Hematopoietic multipotent progenitor cell treated with erythropoietin and hydrocortisone succinate and interleukin-3 and kit ligand, for 4 days (in vitro differentiated cells): ENCODE data around the gene GDF15.
A peak's percentile ranks its signal among the peaks of the same experiment; 100 is the strongest.

Source experiments
- DNase-seq: peaks from one replicate; pipeline ENCODE4 v3.0.0-alpha.2; 2015

Gene GDF15

GRCh38 chr19:18419699-18420460, 33.9 kb downstream of the GDF15 start:
- peak; percentile 81 for DNase-seq

DNA sequence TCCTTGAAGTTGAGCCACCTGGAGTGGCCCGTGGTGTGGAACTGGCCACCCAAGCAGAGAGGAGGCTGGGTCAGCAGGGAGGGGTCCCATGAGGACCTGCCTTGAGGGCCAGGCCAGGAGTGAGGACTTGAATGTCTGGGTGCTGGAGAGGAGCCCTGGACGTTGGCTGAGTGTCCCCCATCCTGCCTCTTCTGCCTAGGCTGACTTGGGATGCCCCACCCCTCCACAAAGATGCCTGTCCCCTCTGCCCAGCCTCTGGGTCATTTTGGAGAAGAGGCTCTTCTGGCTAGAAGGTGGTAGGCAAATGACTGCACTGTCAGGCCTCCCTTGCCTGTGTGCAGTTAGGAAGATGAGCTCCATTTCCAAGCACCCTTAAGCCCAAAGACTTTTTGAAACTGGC, 35.0 kb downstream of the GDF15 start:
- no peak for DNase-seq

DNA sequence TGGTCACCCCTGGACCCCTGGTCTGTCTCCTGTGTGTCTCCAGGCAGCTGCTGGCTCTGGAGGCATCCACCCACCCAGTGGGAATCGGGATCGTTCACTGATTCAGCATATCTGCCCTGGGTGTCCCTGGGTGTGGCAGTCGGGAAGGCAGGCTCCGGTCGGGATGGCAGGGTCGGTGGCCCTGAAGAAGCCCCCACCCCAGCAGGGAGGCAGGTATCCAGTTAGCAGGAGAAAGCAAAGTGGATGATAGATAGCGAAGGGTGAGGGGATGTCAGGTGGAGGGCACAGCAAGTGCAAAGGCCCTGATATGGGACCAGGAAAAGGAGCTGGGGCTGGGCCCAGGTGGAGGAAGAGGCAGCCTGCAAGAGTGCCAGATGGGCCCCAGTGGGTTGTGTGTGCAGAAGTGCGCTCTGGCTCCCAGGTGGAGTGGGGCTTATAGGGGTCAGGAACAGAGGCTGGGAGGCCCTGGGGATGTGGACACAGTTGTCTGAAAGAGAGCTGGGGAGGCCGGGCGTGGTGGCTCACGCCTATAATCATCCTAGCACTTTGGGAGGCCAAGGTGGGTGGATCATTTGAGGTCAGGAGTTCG, 35.5 kb downstream of the GDF15 start:
- DNase-seq: no peak

DNA sequence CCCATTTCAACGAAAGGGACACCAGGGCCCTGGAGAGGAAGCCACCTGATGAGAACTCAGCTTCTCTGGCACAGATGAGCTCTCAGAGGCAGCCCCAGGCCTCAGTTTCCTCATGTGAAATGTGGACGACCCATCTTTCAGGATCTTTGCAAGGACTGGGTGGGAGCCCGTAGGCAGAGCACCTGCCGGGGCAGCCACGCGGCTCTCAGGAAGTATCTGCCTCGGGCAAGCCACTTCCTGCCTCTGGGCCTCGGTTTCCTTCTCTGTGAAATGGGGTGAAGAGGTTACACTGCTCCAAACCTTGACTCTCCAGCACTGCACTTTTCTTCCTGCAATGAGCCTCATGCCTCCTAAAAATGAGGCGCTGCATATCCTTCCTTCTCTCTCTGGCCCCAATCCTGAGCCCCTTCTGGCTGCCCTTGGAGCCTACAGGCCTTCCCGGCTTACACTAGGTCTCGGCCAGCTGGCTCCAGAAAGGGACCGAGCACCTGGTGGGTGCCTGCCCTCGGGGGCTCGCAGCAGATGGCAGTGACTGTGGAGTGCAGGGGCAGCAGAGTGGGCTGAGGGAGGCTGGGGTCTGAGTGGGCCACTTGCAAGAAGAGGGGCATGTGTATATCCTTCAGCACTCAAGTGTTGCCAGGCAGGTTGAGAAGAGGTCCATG, 36.7 kb downstream of the GDF15 start:
- DNase-seq: no peak

GRCh38 chr19:18423258-18424020, 37.5 kb downstream of the GDF15 start:
- DNase-seq: no peak

GRCh38 chr19:18424122-18424889, 38.3 kb downstream of the GDF15 start:
- no peak for DNase-seq

- DNase-seq: no peak
Observed at GRCh38 chr19:18424890-18425514, 39.0 kb downstream of the GDF15 start.

DNA sequence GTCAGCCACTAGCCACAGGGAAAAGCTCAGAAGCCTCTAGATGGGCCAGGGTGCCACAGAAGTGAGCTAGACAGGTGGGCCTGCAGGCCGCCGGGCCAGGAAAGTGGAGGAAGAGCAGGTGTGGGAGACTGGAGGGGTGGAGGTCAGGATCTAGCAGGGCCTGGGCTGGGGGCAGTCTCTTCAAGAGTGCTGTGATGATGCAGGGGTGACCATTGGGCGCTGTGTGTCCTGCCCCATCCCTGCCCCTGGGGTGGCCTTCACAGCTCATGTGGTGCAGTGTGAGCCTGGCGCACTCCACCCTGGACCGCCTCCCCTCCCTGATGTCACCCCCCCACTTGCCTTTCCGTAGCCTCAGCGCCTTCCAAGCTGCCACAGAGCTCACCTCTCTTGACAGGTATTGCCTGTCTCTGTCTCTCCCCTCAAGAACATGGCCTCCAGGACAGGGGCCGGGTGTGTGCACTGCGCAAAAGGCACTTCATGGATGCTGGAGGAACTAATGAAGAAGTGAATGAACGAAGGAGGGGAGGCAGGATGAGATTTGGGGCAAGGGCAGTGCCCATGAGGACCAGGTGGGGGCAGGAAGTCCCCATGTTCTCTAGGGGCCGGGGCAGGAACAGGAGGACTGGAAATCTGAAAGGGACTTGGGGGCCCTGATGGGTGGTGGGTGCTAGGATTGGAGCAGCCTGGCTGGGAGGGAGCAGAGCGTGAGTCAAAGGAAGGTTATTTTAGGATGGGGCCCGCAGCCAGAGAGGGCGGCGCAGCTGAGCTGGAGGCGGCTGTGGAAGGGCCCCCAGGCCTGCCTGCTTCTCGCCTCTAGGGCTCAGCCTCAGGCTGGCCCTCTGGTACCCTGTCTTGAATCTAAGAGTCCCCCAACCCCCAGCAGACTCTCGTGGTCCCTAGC, 39.8 kb downstream of the GDF15 start:
- no peak for DNase-seq

GRCh38 chr19:18426416-18426767, 40.4 kb downstream of the GDF15 start:
- no peak for DNase-seq

- DNase-seq: no peak
Observed at GRCh38 chr19:18427080-18427742, 41.3 kb downstream of the GDF15 start.

- no peak for DNase-seq
Observed at GRCh38 chr19:18427743-18428113, 41.8 kb downstream of the GDF15 start.

DNA sequence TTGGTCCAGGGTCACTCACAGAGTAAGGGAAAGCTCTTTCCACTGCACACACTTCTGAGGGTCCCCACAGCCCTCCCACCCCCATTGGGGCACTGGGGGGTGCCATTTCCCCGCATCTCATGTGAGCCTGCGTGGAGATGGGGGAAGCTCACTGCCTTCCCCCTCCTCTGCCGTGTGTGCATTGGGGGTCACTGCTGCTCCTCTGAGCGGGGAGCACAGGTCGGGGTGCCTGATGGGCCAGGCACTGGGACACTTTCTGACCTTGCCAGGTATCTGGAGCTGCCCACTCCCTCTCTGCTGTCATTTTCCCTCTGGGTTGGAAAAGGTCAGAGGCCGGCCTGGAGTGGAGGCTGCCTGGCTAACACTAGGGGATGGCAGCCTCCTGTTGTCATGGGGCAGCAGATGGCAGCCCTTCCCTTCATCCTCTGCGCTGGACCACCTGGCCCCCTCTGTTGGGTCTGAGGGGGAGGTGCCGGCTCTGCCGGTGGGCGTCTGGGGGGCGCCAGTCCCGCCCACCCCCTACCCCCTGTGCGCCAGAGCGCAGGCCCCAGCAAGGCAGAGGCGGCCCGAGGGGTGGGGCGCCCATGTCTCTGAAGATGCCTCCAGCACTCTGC, 42.3 kb downstream of the GDF15 start:
- no peak for DNase-seq

GRCh38 chr19:18428787-18429674, 43.1 kb downstream of the GDF15 start:
- peak; percentile 95 for DNase-seq

DNA sequence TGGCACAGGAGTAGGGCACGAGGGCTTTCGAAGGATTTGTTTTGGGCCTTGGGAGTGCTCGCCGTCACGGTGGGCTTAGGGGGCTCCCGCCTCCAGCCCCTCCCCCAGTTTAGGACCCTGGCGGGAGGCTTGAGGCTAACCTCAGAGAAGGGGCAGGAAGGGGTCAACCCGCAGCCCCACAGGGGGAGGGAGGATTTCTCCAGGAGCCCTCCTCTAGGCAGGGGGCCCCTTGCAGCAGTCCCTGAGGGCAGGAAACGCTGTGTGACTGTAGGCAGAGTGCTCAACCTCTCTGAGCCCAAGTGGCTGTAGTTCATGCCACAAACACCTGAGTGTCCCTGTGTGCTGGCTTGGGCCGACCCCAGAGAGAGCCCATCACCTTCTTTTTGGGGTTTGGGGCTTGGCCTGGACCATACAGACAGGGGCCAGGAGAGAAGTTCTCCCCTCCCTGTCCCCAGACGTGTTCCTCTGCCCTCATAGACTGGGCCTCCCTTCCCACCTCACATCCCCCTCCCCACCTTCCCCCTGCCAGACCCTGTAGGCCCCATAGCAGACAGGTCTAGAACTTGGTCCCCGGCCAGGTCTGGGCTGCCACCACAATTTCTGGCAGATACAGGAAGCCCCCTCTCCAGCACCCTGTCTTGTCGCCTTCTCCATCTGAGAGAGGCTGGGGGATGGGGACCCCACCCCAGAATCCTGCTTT, 43.9 kb downstream of the GDF15 start:
- no peak for DNase-seq

GRCh38 chr19:18430417-18431144, 44.6 kb downstream of the GDF15 start:
- DNase-seq: no peak

- DNase-seq: no peak
Observed at GRCh38 chr19:18431351-18432197, 45.6 kb downstream of the GDF15 start.
